Measurements from ENCODE around the gene GATA5. TPM values are rescaled to one million over a fixed set of nuclear protein-coding genes. Genes with fewer than 3 reads are reported as not detected.

The GATA5 gene
- total RNA-seq, 1 experiment from 2014 or later: not detected

GRCh38 chr20:62480318-62480717 lies 4.5 kb upstream of the GATA5 start:
- H3K27me3 ChIP-seq (replicated peaks): peaks cover 84% of the 10 kb centered on the region
- no peak overlapping the region for H3K4me3 ChIP-seq
- peaks cover 5% of the 10 kb centered on the region for H3K4me1 ChIP-seq (replicated peaks)
- H3K27ac ChIP-seq: no peak overlapping the region
- no peaks in the 10 kb centered on the region for H3K36me3 ChIP-seq
- DNase-seq (ENCODE audit: low read depth in 1 of 2, low spot score in 2 of 2): no peak
- H3K9me3 ChIP-seq (replicated peaks): no peaks in the 10 kb centered on the region

GRCh38 chr20:62479656-62480055 lies 3.9 kb upstream of the GATA5 start:
- no peak for DNase-seq (ENCODE audit: low read depth in 1 of 2, low spot score in 2 of 2)
- H3K4me1 ChIP-seq (replicated peaks): peaks cover 5% of the 10 kb centered on the region
- no peak overlapping the region for H3K4me3 ChIP-seq
- peaks cover 84% of the 10 kb centered on the region for H3K27me3 ChIP-seq (replicated peaks)
- H3K36me3 ChIP-seq: no peaks in the 10 kb centered on the region
- H3K27ac ChIP-seq: no peak overlapping the region
- H3K9me3 ChIP-seq (replicated peaks): no peaks in the 10 kb centered on the region

- Histone ChIP-seq H3K36me3 (no peaks in the 10 kb centered on the region), H3K27ac (no peak overlapping the region), H3K4me3 (no peak overlapping the region), H3K4me1 (replicated peaks) (peaks cover 5% of the 10 kb centered on the region), H3K9me3 (replicated peaks) (no peaks in the 10 kb centered on the region), H3K27me3 (replicated peaks) (peaks cover 84% of the 10 kb centered on the region)
- DNase-seq (ENCODE audit: low read depth in 1 of 2, low spot score in 2 of 2): no peak
Observed at GRCh38 chr20:62479156-62479555, 3.4 kb upstream of the GATA5 start.

GRCh38 chr20:62477669-62478455 lies 2.1 kb upstream of the GATA5 start:
- Histone ChIP-seq H3K9me3 (replicated peaks) (no peaks in the 10 kb centered on the region), H3K27me3 (replicated peaks) (peaks cover 85% of the 10 kb centered on the region), H3K36me3 (no peaks in the 10 kb centered on the region), H3K4me3 (no peak overlapping the region), H3K27ac (no peak overlapping the region), H3K4me1 (replicated peaks) (peaks cover 5% of the 10 kb centered on the region)
- no peak for DNase-seq (ENCODE audit: low read depth in 1 of 2, low spot score in 2 of 2)

GRCh38 chr20:62476056-62476838 lies 452 bp upstream of the GATA5 start:
- no peak overlapping the region for H3K4me3 ChIP-seq
- DNase-seq (ENCODE audit: low read depth in 1 of 2, low spot score in 2 of 2): no peak
- peaks cover 85% of the 10 kb centered on the region for H3K27me3 ChIP-seq (replicated peaks)
- H3K4me1 ChIP-seq (replicated peaks): no peaks in the 10 kb centered on the region
- H3K9me3 ChIP-seq (replicated peaks): no peaks in the 10 kb centered on the region
- H3K36me3 ChIP-seq: no peaks in the 10 kb centered on the region
- H3K27ac ChIP-seq: no peak overlapping the region

- Histone ChIP-seq H3K27me3 (replicated peaks) (peaks cover 86% of the 10 kb centered on the region), H3K4me3 (no peak overlapping the region)
Observed at GRCh38 chr20:62475027-62475771, 596 bp downstream of the GATA5 start.

GRCh38 chr20:62474604-62475026 lies 1.2 kb downstream of the GATA5 start:
- Histone ChIP-seq H3K9me3 (replicated peaks) (no peaks in the 10 kb centered on the region), H3K27me3 (replicated peaks) (peaks cover 91% of the 10 kb centered on the region), H3K4me1 (replicated peaks) (no peaks in the 10 kb centered on the region), H3K27ac (no peak overlapping the region), H3K36me3 (no peaks in the 10 kb centered on the region), H3K4me3 (no peak overlapping the region)
- DNase-seq (ENCODE audit: low read depth in 1 of 2, low spot score in 2 of 2): no peak

More at GRCh38 chr20:62475027-62475771, 596 bp downstream of the GATA5 start:
- no peak for DNase-seq (ENCODE audit: low read depth in 1 of 2, low spot score in 2 of 2)
- Histone ChIP-seq H3K9me3 (replicated peaks) (no peaks in the 10 kb centered on the region), H3K27ac (no peak overlapping the region), H3K36me3 (no peaks in the 10 kb centered on the region), H3K4me1 (replicated peaks) (no peaks in the 10 kb centered on the region)

- Histone ChIP-seq H3K27me3 (replicated peaks) (peaks cover 91% of the 10 kb centered on the region), H3K9me3 (replicated peaks) (no peaks in the 10 kb centered on the region), H3K27ac (no peak overlapping the region), H3K36me3 (no peaks in the 10 kb centered on the region), H3K4me3 (no peak overlapping the region), H3K4me1 (replicated peaks) (no peaks in the 10 kb centered on the region)
- DNase-seq (ENCODE audit: low read depth in 1 of 2, low spot score in 2 of 2): no peak
Observed at GRCh38 chr20:62473717-62474603, 1.8 kb downstream of the GATA5 start.

- Histone ChIP-seq H3K36me3 (no peaks in the 10 kb centered on the region), H3K27me3 (replicated peaks) (peaks cover 90% of the 10 kb centered on the region), H3K4me3 (no peak overlapping the region), H3K27ac (no peak overlapping the region), H3K4me1 (replicated peaks) (no peaks in the 10 kb centered on the region), H3K9me3 (replicated peaks) (no peaks in the 10 kb centered on the region)
- DNase-seq (ENCODE audit: low read depth in 1 of 2, low spot score in 2 of 2): no peak
Observed at GRCh38 chr20:62472941-62473585, 2.7 kb downstream of the GATA5 start.

GRCh38 chr20:62472138-62472940 lies 3.5 kb downstream of the GATA5 start:
- H3K9me3 ChIP-seq (replicated peaks): no peaks in the 10 kb centered on the region
- peaks cover 85% of the 10 kb centered on the region for H3K27me3 ChIP-seq (replicated peaks)
- H3K27ac ChIP-seq: no peak overlapping the region
- H3K36me3 ChIP-seq: no peaks in the 10 kb centered on the region
- DNase-seq (ENCODE audit: low read depth in 1 of 2, low spot score in 2 of 2): no peak
- H3K4me1 ChIP-seq (replicated peaks): no peaks in the 10 kb centered on the region
- no peak overlapping the region for H3K4me3 ChIP-seq

GRCh38 chr20:62470459-62470858 lies 5.3 kb downstream of the GATA5 start:
- Histone ChIP-seq H3K9me3 (replicated peaks) (no peaks in the 10 kb centered on the region), H3K27me3 (replicated peaks) (peaks cover 92% of the 10 kb centered on the region), H3K4me3 (no peak overlapping the region), H3K27ac (no peak overlapping the region), H3K36me3 (no peaks in the 10 kb centered on the region), H3K4me1 (replicated peaks) (no peaks in the 10 kb centered on the region)
- DNase-seq (ENCODE audit: low read depth in 1 of 2, low spot score in 2 of 2): no peak

GRCh38 chr20:62470001-62470400 lies 5.8 kb downstream of the GATA5 start:
- Histone ChIP-seq H3K4me3 (no peak overlapping the region), H3K27ac (no peak overlapping the region), H3K27me3 (replicated peaks) (peaks cover 87% of the 10 kb centered on the region), H3K9me3 (replicated peaks) (no peaks in the 10 kb centered on the region), H3K4me1 (replicated peaks) (no peaks in the 10 kb centered on the region), H3K36me3 (no peaks in the 10 kb centered on the region)
- no peak for DNase-seq (ENCODE audit: low read depth in 1 of 2, low spot score in 2 of 2)

All from SJSA1 (cell line).